HUES6 (cell line): ENCODE measurements around the gene VWA8.

Source experiments
- H3K27ac ChIP-seq: 2 replicates; pipeline ENCODE4 v1.7.0; 2013; ENCODE audit warnings: low read depth, mild to moderate bottlenecking, low read length, inconsistent platforms
- H3K27me3 ChIP-seq: 2 replicates; pipeline ENCODE4 v1.6.1; 2013; ENCODE audit warnings: low read length; ENCODE audit not compliant: control insufficient read depth, insufficient read depth
- H3K36me3 ChIP-seq: 2 replicates; pipeline ENCODE4 v1.6.1; 2013; ENCODE audit warnings: low read length; ENCODE audit not compliant: control insufficient read depth, insufficient read depth
- H3K4me1 ChIP-seq: 2 replicates; pipeline ENCODE4 v1.6.1; 2013; ENCODE audit warnings: low read length; ENCODE audit not compliant: control insufficient read depth, insufficient read depth
- H3K4me3 ChIP-seq: 2 replicates; pipeline ENCODE4 v1.5.1; 2013; ENCODE audit warnings: low read depth, low read length
- H3K9ac ChIP-seq: one replicate; pipeline ENCODE4 v1.6.1; 2013; ENCODE audit warnings: mild to moderate bottlenecking, low read length
- H3K9me3 ChIP-seq: 2 replicates; pipeline ENCODE4 v1.6.1; 2013; ENCODE audit warnings: low read depth, low read length; ENCODE audit not compliant: control insufficient read depth, insufficient read depth

VWA8 gene

DNA sequence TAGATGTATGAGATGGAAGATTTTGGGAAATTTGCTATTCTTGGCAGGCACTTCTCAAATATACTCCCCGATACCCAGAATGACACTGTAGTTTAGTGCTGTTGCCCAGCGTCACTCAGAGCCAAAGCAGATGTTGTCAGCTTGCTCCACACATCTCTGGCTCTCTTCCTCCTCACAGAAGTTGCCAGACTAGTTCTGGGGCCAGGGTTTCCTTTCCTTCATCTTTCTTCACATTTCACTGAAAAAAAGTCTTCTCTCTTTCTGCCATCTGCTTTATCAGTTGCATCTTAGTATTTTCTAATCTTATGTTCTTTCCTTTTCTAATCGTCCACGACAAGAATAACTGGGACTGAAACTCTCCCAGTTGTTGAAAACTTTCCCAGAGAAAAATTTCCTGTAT is 252.2 kb downstream of the VWA8 start:
- Histone ChIP-seq H3K36me3 (no peaks in the 10 kb centered on the region), H3K4me3 (no peak overlapping the region), H3K27me3 (no peaks in the 10 kb centered on the region), H3K4me1 (no peaks in the 10 kb centered on the region), H3K9me3 (no peaks in the 10 kb centered on the region), H3K9ac (no peak overlapping the region), H3K27ac (no peak overlapping the region)

DNA sequence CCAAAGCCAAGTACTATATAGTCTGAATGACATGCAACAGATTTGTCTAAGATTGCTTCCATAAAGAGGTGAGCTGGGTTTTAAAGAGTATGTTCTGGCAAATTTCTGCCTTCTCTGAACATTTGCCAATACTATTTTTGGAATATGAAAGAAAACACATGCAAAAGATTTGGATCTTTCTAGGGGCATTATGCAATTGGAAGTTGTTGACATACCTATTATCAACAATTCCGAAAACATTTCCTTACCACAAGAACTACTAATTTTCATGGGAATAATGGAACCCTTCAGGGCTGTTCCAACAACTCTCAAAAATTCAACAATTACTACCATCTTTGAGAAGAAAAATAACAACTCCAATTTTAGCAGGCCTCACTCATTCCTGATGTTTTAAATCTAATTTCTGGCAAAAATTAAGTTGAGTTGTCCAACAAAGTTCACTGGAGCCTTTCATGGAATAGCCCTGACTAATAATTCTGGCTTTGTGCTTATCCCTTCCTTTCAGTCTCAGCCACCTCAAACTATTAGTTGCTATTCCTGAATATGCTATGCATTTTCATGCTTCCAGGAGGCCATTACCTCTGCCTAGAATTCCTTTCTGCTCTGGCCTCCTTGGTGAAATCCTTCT is 253.6 kb downstream of the VWA8 start:
- H3K4me1 ChIP-seq, result no peaks in the 10 kb centered on the region
- H3K36me3 ChIP-seq, result no peaks in the 10 kb centered on the region
- no peak overlapping the region for H3K27ac ChIP-seq
- no peaks in the 10 kb centered on the region for H3K9me3 ChIP-seq
- H3K27me3 ChIP-seq, result no peaks in the 10 kb centered on the region
- no peak overlapping the region for H3K4me3 ChIP-seq
- no peak overlapping the region for H3K9ac ChIP-seq

DNA sequence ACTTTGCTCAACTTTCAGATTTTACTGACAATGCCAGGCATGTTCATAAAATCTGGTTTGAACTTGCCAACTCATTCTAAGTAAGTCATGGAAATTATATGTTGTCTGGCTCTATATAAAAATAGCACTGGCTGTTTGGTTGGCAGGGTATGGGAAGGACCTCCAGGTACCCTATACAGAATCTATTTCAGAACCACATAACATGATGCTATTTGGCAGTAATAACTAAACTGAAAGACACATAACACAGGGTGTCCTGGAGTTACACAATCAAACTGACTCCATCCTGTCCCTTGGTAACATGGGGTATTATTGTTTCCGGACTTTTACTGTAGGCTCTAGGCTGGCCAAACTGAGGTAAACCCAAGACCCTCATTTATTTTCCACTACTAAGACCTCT is 254.8 kb downstream of the VWA8 start:
- no peaks in the 10 kb centered on the region for H3K36me3 ChIP-seq
- no peaks in the 10 kb centered on the region for H3K9me3 ChIP-seq
- no peaks in the 10 kb centered on the region for H3K4me1 ChIP-seq
- H3K27me3 ChIP-seq, result no peaks in the 10 kb centered on the region
- H3K9ac ChIP-seq, result no peak overlapping the region
- no peak overlapping the region for H3K27ac ChIP-seq
- H3K4me3 ChIP-seq, result no peak overlapping the region

- H3K36me3 ChIP-seq, result peaks cover 8% of the 10 kb centered on the region; the same call in 1 of the 2 replicates
- no peak overlapping the region for H3K9ac ChIP-seq
- no peak overlapping the region for H3K4me3 ChIP-seq
- H3K4me1 ChIP-seq, result peaks cover 4% of the 10 kb centered on the region
- no peaks in the 10 kb centered on the region for H3K9me3 ChIP-seq
- no peak overlapping the region for H3K27ac ChIP-seq
- H3K27me3 ChIP-seq, result no peaks in the 10 kb centered on the region
These were observed 258.4 kb downstream of the VWA8 start for GRCh38 chr13:41702540-41702939.

DNA sequence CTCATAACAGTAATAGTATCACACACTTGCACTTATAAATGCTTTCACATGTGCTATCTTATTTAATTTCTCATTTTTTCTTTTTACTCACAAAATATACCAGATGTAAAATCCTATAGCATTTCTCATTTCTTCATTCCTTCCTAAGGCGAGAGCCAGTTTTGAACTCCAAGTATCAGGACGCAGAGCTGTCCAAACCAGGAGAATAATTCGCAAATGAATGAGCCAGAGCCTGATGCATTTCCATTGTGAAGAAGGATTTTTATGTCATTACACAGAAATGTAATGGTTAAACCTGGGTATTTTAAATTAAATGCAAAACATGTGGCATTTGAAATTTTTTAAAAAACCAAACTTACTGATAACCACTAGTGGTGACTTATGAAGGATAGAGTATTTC is 259.2 kb downstream of the VWA8 start:
- Histone ChIP-seq H3K27me3 (no peaks in the 10 kb centered on the region), H3K36me3 (peaks cover 8% of the 10 kb centered on the region; the same call in 1 of the 2 replicates), H3K27ac (no peak overlapping the region), H3K4me3 (no peak overlapping the region), H3K4me1 (peaks cover 12% of the 10 kb centered on the region), H3K9ac (no peak overlapping the region), H3K9me3 (no peaks in the 10 kb centered on the region)

- Histone ChIP-seq H3K9me3 (no peaks in the 10 kb centered on the region), H3K4me3 (no peak overlapping the region), H3K27me3 (no peaks in the 10 kb centered on the region), H3K9ac (no peak overlapping the region), H3K36me3 (peaks cover 8% of the 10 kb centered on the region; the same call in 1 of the 2 replicates), H3K27ac (no peak overlapping the region), H3K4me1 (peaks cover 21% of the 10 kb centered on the region)
These were observed 260.1 kb downstream of the VWA8 start for GRCh38 chr13:41700790-41701310.

DNA sequence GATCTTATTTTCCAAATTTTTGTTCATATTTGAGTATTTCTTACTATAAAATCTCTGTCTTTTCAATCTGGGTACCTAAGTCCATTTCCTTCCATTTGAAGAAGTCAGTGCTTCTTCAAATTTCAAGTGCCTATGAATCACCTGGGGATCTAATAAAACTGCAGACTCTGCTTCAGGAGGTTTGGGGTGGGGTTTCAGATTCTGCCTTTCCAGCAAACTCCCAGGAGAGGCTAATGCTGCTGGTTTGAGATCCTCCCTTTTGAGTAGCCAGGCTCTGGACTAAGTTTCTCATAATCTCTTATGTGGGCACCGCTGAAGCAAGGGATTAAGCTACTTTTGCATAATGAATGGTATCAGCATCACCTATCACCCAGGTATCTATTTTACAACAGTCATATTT is 261.1 kb downstream of the VWA8 start:
- Histone ChIP-seq H3K4me1 (peaks cover 30% of the 10 kb centered on the region), H3K27ac (no peak overlapping the region), H3K9ac (no peak overlapping the region), H3K36me3 (peaks cover 8% of the 10 kb centered on the region; the same call in 1 of the 2 replicates), H3K27me3 (no peaks in the 10 kb centered on the region), H3K4me3 (no peak overlapping the region), H3K9me3 (no peaks in the 10 kb centered on the region)

DNA sequence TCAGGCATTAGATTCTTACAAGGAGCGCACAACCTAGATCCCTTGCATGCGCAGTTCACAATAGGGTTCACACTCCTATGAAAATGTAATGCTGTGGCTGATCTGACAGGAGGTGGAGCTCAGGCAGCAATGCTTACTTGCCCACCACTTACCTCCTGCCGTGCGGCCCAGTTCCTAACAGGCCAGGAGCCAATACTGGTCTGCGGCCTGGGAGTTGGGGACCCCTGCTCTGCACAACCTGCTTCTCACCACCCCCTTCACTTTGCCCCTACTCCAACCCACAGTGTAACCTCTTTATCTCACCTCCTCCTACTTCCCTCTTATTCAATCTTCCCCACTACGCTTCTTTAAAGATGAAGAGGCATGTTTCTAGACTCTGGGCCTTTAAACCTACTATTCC is 263.3 kb downstream of the VWA8 start:
- Histone ChIP-seq H3K9ac (no peak overlapping the region), H3K36me3 (peaks cover 8% of the 10 kb centered on the region; the same call in 1 of the 2 replicates), H3K4me1 (peaks cover 33% of the 10 kb centered on the region), H3K4me3 (no peak overlapping the region), H3K27ac (no peak overlapping the region), H3K9me3 (no peaks in the 10 kb centered on the region), H3K27me3 (no peaks in the 10 kb centered on the region)

GRCh38 chr13:41696163-41697003 is 264.5 kb downstream of the VWA8 start:
- H3K9me3 ChIP-seq, result no peaks in the 10 kb centered on the region
- H3K9ac ChIP-seq, result peak overlapping the region; percentile 13
- no peak overlapping the region for H3K4me3 ChIP-seq
- peaks cover 8% of the 10 kb centered on the region; the same call in 1 of the 2 replicates for H3K36me3 ChIP-seq
- H3K27me3 ChIP-seq, result no peaks in the 10 kb centered on the region
- H3K4me1 ChIP-seq, result peaks cover 33% of the 10 kb centered on the region
- H3K27ac ChIP-seq, result peak overlapping the region; percentile 70

GRCh38 chr13:41694545-41695301 is 266.2 kb downstream of the VWA8 start:
- Histone ChIP-seq H3K4me1 (peaks cover 33% of the 10 kb centered on the region), H3K9ac (no peak overlapping the region), H3K9me3 (no peaks in the 10 kb centered on the region), H3K36me3 (peaks cover 16% of the 10 kb centered on the region; the same call in 1 of the 2 replicates), H3K27ac (no peak overlapping the region), H3K4me3 (no peak overlapping the region), H3K27me3 (no peaks in the 10 kb centered on the region)
